Camera-type eye (tissue), 1 donor: ENCODE data around the gene VSTM2L. TPM values are rescaled to one million over a fixed set of nuclear protein-coding genes. Genes with fewer than 3 reads are reported as not detected.

ENCODE experiments used
- total RNA-seq: library from RNA; depleted of rRNA; stranded (reverse); fragments of >200 nt; gene quantifications from one replicate; pipeline ENCODE4 v1.2.3, GENCODE V29; 2014

The VSTM2L gene
- total RNA-seq: 25.0 TPM

GRCh38 chr20:37902504-37903313, at the start of gene VSTM2L:
VSTM2L (plus strand) TSS chr20:37903127; CDS start chr20:37903351, 224 bp downstream.

Other genes starting within 250 kb of the VSTM2L start
- 33.6 TPM for gene CTNNBL1, start 209.1 kb upstream of the VSTM2L start, total RNA-seq
- 36.4 TPM for gene TTI1, start 130.3 kb downstream of the VSTM2L start, total RNA-seq
- 46.8 TPM for gene RPRD1B, start 130.6 kb downstream of the VSTM2L start, total RNA-seq